ENCODE data around the gene MSL1.
A peak's percentile ranks its signal among the peaks of the same experiment; 100 is the strongest.

MSL1 gene

DNA sequence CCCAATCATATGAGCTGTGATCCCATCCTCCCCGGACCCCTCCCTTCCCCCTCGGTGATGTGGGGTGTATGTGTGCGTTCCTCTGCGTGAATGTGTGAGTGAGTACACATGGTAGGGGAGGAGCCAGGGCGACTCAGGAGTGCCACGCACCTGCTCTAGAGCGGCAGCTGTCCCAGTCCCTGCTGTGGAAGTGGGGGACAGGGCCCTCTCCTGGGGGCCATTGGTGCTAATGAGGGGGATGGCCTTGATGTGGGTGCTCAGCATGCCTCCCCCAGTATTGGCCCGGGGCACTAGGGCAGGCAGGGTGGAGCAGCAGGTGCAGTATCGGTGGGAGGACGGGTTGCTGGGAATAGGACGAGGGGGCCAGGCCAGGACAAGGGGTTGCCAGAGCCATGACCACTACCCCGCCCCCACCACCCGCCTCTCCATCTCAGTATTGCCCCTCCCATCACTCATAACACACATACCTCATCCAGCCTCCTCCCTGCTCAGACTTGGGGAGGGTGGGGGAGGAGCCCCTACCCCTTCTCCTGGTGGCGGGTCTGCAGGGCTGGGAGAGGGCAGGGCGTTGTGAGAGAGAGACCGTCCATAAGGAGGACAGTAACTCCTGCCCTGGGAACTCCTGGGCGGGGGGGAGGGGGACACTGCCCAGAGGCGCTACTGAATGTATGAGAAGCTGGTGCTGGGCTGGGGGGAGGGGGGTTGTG is 29.9 kb upstream of the MSL1 start:
- no peak for DNase-seq

DNA sequence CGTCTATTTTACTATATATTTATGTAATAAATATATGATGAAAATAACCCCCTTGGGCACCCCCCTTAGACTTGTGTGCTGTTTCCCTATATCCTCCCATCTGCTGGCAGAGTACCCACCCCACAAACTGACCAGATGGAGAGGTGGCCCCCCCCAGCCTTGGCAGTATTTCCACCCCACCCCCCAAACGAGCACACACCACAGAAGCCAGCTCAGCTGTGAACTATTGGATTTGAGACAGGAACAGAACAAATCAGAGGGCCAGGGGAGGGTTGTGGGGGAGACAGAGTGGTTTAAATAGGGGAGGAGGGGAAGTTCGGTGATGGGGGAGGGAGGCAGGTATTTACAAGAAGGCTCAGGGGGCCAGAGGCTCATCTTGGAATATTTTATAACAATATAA is 29.2 kb upstream of the MSL1 start:
- DNase-seq, result no peak

GRCh38 chr17:40093005-40093579 is 28.7 kb upstream of the MSL1 start:
- DNase-seq, result no peak

DNA sequence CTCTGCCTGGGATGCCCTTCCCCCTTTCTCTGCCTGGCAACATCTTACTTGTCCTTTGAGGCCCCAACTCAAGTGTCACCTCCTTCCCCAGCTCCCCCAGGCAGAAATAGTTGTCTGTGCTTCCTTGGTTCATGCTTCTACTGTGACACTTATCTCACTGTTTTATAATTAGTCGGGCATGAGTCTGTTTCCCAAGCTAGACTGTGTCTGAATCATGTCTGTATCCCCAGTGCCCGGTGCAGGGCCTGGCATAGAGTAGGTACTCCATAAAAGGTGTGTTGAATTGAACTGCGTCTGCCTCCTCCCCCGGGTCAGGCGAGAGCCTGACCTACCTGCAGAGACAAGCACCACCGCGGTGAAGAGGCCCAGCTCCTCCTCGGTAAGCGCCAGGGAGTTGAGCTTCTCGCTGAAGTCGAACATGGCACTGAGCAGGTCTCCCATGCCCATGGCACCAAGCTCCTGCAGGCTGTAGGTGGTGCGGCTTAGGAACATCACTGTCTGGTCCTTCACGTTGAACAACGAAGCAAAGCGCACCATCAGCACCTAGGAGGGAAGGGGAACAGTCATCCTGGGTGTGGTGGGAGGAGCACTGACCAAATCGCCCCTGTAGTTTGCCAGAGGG is 28.1 kb upstream of the MSL1 start:
- no peak for DNase-seq

DNA sequence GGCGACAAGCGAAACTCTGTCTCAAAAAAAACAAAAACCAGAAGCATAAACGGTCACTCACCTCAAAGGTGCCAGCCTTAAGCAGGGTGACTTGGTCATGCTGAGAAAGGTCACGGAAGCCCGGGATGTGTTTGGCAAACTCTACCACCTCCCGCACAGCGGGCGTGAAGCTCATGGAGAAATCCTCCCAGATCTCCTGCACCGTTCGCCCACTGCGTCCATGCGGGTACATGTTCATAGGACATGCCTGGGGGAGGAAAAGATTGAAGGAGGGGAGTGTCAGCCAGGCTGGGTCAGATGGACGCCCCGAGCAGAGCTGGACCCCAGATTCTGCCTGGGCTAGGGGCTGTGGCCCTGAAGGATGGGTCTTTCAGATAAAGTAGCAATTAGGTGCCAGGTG is 26.9 kb upstream of the MSL1 start:
- no peak for DNase-seq

DNA sequence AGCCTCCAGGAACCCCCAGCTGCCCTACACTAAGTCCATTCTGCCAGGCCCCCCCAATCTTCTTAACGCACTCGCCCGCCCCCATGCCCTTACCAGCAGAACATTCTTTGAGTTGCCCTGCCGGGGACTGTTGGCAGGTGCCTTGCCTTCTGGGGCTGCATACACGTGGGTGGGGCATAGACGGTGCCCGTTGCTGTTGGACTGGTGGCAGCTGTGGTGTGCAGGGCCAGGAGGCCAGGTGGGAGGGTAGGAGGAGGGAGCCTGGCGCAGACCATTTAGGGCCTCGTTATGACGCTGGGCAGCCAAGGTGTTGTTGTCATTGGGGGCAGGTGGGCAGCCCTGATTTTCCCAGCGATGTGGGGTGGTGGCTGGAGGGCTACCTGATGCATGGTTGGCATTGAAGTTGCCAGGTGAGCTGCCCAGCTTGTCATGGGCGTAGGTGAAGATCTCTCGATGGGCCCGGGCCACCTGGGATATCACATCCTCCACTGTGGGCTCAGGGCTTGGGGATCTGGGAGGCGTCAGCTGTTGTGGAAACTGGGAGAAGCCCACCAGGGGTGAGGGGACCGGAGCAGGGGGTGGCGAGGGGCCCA is 26.3 kb upstream of the MSL1 start:
- no peak for DNase-seq

DNA sequence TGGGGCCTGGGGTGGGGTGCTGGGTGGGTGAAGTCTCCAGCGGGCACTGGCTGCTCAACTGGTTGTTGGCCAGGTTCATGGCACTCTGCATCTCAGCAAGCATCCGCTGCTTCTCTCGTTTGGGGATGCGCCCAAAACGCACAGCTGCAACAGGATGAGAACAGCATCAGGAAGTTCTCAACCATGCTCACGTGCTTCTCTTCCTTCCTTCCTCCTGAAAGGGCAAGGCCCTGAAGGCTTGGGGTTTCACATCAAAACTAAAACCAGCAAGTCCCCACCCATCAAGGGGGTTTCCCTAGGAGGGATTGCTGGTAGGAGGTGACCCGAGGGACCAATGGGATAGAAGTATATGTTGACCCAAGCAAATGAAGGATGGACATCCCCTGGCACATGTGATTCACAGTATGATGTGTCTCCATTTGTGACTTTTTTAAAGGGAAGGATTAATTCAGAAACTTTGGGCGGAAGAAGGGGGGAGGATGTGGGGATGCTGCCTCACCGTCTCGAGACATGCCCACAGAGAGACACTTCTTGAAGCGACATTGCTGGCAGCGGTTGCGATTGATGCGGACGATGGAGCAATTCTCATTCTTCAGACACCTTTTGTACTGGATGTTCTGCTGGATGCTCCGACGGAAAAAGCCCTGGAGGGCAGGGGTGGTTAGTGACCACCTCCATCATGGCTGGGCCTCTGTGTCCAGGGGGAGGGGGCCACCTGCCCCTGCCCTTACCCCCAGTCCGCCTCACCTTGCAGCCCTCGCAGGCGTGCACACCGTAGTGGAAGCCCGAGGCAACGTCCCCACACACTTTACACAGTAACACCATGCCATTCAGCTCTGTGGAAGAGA is 25.6 kb upstream of the MSL1 start:
- DNase-seq, result no peak

DNA sequence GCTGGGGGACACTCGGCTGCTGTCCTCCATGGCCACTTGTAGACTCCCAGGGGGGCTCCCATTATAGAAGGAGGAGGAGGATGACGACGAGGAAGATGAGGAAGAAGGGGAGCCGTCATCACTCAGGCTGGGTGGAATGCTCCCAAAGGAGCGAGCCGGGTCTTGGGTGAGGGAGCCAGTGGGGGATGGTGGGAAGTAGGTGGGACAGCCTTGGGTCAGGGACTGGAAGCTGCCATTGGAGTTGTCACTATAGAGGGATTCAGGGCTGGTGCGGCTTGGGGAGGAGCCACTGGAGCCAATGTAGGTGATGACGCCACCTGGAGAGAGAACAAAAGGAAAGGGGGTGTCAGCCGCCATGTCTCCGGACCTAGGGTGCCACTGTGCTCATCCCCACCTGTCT is 24.7 kb upstream of the MSL1 start:
- DNase-seq, result no peak

DNA sequence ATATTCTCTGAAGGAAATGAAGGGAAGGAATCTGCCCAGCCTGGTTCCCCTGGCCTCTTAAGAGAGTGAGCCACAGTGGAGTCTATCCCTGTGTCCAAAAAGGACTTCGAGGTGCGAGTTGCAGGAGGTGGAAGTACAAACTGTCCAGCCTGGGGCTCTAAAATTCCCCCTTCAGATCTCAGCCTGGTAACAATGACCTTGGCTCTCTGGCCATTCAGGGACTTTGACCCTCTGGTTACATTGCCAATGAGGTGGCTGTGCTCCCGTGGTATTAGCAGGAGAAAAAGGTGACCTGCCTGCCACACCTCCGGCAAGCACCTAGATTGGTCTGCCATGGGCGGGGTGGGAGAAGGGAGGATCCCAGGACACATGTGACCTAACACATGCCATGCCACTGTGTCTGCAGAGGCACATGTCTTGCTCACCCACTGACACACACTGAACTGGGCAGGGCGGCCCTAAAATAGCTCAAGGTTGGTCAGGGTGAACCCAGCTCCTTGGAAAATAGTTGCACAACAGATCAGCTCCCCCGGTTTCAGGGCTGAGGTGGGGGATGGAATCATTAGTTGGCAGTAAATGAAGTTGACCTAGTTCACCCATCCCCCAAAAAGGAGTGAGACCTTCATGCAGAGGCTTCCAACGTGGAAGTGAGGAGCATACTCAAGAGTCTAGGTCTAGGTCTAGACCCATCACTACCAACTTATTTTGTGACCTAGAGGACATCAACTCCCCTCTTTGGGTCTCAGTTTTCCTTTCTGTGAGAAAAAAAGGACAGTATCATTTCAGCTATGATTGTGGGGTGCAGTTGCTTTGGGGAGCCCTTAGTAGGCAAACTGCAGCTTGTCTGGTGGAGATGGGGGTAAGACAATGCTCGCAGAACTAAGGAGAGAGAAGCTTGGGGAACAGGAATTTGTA is 23.6 kb upstream of the MSL1 start:
- DNase-seq, result no peak

- DNase-seq, result peak; percentile 75
Observed at GRCh38 chr17:40098846-40099618, 22.7 kb upstream of the MSL1 start.

DNA sequence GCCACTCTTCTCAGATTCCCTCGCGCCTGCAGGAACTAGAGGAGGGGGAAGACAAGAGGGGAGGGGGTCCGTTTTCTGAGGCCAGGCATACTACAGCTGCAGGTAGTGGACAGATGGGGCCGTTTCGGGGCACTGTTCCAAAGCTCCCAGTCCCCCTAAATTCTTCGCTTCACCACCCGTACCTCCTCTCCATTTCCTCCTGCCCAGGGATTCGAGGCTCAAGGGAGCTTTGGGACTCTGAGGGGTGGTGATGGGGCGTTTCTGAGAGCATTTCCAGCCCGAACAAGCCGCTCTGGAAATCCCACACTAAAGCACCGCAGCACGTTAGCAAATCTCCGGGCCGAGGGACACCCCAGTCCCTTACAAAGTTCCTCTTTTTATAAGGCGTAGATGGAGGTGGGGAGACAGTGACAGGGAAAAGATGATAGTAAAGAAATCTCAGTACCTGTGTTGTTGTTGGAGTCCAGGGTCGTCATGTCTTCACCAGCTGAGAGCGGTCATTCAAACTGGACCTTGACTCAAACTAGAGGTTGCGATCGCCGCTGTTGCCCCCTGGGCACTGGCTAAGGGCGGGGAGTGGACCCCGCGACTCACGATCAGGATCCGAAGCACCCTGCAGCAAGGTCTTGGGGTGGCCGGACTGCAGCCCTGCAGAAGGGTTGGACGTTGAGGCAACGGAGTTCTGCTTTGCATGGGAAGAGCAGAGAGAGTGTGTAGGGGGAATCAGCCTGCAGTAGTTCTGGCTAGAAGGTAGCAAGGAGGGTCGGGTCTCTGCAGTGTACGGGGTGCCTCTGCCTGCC is 22.0 kb upstream of the MSL1 start:
- no peak for DNase-seq

DNA sequence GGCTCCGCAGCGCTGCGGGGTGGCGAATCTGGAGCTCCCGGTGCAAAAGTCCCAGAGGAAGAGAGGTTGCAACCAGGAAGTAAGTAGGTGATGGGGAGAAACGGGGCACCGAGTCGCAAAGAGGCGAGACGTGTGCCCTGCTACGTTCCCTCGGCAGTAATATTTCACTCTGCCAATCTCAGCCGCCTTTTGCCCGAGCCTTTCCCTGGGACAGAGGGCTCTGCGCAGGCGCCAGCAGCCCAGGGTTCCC is 21.4 kb upstream of the MSL1 start, which contains the start of gene NR1D1:
Gene NR1D1, minus strand, starts transcription at position 171 of the 250 bp plus-strand sequence. CDS start 495 bp downstream, outside the sequence.
- no peak for DNase-seq

- DNase-seq, result peak; percentile 25
Observed at GRCh38 chr17:40100669-40101366, 21.0 kb upstream of the MSL1 start.

- DNase-seq, result no peak
Observed at GRCh38 chr17:40101367-40102210, 20.2 kb upstream of the MSL1 start.

GRCh38 chr17:40103071-40103661 is 18.6 kb upstream of the MSL1 start:
- DNase-seq, result no peak

DNA sequence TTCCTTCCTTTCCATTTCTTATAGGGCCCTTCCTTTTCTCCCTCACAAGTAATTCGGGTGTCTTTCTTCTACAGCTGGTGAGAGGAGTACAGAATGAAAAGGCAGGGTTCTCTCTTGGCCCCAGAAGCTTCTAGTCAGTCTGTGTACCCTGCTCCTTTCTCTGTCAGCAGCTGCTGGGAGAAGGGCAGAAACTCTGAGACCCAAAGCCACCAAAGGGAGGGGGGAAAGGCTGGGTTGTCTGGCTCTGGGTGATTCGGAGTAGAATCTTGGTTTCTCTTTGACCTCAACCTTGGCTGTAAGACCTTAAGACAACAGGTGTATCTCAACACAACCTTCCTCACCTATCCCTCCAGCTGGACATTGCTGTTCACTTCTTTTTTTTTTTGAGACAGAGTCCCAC is 18.1 kb upstream of the MSL1 start:
- no peak for DNase-seq

- DNase-seq, result no peak
Observed at GRCh38 chr17:40104594-40105486, 16.9 kb upstream of the MSL1 start.
